Anterior cingulate cortex (tissue), 58 donors: ENCODE measurements around the gene SLC16A13.
"Not testable (repeated sequence)": the region's sequence is repeated elsewhere in the genome, so short reads cannot be mapped to it uniquely, and the experiment has no call there.

Experiments
- DNase-seq, 58 donors: peaks; one replicate each; lab custom pipeline; 2025; lab: John Stamatoyannopoulos, UW

SLC16A13 gene

DNA sequence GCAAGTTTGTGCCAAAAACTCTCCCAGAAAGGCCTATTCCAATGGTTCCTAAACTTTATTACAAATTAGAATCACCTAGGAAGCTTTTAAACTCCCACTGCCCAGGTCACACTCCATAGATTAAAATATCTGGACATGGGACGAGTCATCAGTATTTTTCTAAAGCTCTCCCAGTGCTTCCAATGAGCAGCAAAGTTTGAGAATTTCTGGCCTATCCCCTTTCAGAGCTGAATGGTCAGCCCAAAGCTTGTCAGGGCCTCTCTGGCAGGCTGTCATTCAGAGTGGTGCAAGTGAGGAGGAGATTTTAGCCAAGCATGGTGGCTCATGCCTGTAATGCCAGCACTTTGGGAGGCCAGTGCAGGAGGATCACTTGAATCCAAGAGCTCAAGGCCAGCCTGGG is 10.6 kb upstream of the SLC16A13 start:
- DNase-seq, result no peak

DNA sequence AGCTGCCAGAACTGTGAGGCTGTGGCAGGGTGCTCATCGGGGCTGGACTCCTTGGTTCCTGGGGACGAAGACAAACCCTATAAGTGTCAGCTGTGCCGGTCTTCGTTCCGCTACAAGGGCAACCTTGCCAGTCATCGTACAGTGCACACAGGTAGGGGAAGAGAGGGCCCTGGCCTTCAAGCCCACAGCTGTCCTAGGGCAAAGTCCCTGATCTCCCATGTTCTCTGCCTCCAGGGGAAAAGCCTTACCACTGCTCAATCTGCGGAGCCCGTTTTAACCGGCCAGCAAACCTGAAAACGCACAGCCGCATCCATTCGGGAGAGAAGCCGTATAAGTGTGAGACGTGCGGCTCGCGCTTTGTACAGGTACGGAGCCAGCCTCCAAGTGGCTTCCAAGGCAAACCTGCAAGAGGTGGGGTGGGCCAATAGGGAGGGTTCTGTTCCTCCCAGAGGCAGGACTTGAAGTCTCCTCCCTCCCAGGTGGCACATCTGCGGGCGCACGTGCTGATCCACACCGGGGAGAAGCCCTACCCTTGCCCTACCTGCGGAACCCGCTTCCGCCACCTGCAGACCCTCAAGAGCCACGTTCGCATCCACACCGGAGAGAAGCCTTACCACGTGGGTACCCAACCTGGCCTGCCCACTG is 9.2 kb upstream of the SLC16A13 start:
- no peak for DNase-seq

DNA sequence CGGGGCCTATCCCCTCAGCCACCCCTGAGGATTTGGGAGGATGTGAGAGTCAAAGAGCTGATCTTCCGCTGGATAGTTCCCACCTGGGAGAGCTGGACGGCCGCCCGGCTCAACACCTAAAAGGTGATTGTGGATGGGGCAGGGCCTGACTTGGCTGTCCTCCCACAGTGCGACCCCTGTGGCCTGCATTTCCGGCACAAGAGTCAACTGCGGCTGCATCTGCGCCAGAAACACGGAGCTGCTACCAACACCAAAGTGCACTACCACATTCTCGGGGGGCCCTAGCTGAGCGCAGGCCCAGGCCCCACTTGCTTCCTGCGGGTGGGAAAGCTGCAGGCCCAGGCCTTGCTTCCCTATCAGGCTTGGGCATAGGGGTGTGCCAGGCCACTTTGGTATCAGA is 8.5 kb upstream of the SLC16A13 start:
- DNase-seq, result no peak

DNA sequence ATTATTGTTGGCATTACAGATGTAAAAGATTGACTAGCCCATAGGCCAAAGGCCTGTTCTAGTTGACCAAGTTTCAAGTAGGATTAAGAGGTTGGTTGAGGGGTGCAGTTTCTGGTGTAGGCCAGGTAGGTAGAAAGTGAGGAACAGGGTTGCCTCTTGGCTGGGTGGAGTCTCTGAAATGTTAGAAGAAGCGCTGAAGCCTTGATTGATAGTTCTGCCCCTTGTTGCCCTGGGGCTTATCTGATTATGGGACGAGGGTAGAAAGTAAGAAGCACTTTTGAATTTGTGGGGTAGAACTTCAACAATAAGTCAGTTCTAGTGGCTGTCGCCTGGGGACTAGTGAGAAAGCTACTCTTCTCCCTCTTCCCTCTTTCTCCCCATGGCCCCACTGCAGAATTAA is 6.7 kb upstream of the SLC16A13 start:
- no peak for DNase-seq

DNA sequence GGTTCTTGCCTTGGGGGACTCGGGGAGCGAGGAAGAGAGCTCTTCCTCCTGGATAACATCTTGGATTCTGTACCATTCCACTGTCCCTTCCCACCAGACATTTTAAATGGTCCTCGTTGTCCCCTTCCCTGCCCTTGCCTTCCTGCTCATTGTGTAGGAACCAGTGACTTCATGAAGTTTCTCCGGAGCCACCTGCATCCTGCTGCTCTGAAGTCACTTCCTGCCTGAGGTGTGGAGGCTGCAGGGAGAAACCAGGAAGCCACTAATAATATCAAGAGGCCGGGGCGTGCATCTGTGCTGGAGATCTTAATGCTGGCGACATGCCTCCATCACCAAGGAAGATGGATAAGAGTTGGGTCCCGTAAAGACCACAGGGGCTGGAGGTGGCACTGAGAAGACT is 6.2 kb upstream of the SLC16A13 start:
- no peak for DNase-seq

DNA sequence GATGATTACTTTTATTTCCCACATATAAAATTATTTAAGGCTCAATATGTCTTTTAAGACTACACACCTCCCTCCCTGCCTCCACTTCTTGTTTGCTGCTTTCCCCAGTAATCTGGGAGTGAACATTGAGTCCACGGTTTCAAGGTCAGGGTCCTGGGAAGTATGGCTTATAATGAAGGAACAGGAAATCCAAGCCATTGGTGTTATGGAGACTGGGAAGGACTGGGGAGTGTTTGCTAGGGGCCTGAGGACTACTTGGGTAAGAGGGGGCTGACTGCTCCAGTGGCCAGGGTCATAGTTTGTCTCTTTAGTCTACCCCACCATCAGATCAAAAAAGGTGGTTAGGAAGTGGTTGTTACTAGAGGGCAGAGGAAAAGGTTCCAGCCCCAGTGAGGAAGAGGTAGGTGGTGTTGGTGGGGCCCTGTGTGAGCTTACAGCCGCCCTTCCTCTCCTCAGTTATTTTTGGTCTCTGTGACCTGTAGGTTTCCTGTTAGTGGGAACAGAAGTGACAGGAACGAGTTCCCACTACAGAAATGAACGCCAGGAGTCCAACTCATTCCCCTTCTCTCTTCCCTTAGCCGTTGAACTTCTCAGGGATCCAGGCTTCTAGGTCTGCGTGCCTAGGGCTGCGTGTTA is 742 bp upstream of the SLC16A13 start:
- no peak for DNase-seq

DNA sequence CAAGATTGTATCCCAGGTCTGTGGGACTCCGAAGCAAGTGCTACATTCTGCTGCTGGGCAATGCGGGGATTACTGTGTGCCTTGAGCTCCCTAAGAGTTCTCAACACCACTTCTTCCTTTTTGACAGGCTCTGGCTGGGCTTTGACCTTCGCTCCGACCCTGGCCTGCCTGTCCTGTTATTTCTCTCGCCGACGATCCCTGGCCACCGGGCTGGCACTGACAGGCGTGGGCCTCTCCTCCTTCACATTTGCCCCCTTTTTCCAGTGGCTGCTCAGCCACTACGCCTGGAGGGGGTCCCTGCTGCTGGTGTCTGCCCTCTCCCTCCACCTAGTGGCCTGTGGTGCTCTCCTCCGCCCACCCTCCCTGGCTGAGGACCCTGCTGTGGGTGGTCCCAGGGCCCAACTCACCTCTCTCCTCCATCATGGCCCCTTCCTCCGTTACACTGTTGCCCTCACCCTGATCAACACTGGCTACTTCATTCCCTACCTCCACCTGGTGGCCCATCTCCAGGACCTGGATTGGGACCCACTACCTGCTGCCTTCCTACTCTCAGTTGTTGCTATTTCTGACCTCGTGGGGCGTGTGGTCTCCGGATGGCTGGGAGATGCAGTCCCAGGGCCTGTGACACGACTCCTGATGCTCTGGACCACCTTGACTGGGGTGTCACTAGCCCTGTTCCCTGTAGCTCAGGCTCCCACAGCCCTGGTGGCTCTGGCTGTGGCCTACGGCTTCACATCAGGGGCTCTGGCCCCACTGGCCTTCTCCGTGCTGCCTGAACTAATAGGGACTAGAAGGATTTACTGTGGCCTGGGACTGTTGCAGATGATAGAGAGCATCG is 2.4 kb downstream of the SLC16A13 start:
- DNase-seq, result no peak

DNA sequence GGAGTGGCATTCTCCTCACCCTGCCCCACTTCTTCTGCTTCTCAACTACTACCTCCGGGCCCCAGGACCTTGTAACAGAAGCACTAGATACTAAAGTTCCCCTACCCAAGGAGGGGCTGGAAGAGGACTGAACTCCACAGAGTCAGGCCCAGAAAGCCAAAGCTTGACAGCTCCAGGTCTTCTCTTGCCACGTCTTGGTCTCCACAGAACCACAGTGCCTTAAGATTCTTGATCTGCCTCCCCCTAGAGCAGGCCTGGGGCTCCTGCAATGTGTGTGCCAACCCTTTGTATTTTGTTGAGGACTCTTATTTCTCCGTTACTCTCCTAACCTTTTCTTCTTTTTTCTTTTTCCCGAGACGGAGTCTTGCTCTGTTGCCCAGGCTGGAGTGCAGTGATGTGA is 4.0 kb downstream of the SLC16A13 start:
- no peak for DNase-seq

DNA sequence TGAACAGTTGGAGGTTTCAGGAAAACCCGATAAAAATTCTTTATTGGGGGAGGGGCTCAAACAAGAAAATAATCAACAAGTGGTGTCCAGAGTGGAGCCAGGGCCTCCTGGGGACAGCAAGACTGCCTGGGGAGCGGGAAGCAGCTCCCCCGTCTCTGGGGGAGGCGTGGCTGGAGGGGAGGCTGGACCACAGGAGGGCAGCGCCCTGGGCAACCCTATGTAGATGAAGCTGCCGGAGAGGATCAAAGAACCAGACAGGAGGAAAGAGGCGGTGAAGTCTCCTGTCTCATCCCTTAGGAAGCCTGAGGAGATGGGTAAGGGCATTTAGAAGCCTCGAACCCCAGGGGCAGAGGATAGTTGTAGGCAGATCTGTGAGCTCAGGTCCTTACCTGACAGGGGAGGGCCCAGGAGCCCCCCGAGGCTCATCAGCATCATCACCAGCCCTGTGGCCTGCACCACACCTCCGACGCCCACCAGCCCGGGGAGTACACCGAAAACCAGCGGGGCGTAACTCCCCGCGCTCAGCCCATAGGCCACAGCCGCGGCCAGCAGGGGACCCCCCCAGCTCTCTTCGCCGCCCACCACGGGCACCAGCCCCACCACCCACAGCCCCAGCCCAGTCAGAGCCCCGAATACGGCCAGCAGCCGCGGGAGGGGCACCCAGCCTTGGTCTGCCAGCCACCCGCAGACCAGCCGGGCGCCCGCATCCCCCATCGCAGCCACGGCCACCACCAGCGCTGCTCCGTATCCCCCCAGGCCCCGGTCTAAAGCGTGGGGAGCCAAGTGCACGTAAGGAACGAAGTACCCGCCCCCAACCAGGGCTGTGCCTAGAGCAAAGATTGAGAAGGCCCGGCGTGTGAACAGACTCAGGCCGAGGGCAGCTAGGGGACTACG is 6.0 kb downstream of the SLC16A13 start:
- no peak for DNase-seq

DNA sequence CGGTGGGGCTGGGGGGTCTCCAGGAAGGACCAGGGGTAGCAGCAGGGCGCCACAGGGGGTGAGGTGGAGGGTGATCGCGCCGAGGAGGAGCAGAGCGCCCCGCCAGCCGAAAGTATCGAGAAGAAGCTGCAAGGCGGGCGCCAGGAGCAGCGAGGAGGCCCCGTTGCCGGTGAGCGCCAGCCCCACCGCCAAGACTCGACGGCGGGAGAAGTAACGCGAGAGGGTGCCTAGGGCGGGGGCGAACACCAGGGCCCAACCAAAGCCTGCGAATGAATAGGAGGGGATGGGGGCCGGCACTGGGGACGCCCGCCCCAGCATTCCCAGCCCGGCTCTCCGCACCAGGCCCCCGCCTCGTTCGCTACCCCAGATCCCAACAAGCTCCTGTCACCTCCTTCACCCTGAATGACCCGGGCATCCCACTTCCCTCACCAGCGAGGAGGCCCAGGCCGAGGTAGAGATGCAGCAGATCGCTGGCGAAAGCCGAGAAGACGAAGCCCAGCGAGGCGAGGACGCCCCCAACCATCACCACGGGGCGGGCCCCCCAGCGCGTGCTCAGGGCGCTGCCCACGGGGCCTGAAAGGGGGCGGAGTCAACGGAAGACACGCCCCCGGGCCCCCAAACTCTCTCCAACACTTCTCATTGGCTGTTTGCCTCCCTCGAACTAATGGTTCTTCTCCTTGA is 6.8 kb downstream of the SLC16A13 start:
- peak in 1 of 58 donors; percentile 8 for DNase-seq

DNA sequence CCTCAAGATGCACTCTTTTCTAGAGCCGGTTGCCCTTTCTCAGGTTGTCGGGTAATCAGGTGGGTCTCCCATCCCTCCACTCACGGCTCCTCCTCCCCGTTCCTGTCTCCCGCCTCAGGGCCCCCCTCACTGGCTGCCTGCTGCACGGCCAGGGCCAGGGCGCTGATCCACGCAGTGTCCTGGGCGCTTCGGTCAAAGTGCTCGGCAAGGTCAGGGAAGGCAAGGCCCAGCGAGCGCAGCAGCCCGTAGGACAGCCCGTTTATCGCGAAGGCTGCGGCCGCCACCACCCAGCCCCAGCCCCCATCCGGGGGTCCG is 7.3 kb downstream of the SLC16A13 start:
- DNase-seq, result no peak

DNA sequence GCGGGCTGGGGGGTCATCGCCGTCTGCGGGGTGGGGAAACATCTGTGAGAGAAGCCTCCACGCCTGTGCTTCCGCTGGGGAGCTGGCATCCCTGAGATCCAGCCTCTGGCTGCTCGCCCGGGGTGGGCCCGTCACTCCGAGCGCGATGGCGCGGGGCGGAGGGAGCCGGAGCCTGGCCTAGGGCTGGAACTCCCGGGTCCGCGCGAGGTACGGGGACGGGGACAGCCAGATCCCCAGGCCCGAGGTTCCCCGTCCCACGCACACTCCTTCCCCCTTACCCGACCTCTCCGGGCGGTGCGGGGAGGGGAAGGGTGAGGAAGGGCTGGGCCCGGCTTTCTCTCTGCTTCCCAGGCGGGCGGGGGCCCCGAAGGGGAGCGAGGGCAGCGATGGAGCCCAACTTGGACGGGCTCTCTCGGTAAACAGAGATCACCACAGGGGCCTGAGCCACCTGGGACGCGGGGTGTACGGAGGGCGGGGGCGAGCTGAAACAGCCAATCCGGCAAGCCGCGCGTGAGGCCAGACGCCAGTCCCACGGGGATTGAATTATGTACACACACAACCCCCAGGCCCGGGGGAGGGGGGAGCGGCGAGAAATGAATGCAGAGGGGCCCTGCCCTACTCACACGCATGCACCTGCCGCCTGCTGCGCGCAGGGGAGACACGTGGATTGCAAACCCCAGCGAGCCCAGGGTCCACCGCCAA is 7.8 kb downstream of the SLC16A13 start, which contains the start of gene SLC16A11:
Gene SLC16A11, minus strand, starts transcription at position 596 of the 702 bp plus-strand sequence. Its CDS starts 579 bp downstream, at position 17.
- DNase-seq, result peak in 4 of 58 donors; percentile 16 to 47 (median 30)

DNA sequence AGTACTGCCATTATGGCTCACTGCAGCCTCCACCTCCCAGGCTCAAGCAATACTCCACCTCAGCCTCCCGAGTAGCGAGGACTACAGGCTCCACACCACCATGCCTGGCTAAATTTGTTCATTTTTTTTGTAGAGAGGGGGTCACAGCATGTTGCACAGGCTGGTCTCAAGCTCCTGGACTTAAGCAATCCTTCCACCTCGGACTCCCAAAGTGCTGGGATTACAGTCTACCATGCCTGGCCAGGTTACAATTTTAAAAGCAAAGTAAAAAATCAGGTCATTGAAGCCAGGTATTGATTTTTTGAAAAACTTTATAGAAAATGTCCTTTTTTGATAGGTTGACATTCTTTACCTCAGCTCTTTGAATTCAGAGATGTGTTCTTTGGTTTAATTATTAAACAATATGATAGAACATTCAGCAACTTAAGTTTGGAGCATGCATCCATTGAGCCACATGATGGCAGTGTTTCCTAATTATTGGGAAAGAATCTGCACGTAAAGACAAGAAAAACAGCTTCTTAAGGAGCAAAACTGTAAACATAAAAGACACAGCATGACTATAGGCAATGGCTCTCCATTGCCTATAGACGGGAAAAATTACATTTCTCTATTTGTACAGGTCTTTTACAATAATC is 9.8 kb downstream of the SLC16A13 start:
- peak in 5 of 58 donors; percentile 5 to 55 (median 17) for DNase-seq

DNA sequence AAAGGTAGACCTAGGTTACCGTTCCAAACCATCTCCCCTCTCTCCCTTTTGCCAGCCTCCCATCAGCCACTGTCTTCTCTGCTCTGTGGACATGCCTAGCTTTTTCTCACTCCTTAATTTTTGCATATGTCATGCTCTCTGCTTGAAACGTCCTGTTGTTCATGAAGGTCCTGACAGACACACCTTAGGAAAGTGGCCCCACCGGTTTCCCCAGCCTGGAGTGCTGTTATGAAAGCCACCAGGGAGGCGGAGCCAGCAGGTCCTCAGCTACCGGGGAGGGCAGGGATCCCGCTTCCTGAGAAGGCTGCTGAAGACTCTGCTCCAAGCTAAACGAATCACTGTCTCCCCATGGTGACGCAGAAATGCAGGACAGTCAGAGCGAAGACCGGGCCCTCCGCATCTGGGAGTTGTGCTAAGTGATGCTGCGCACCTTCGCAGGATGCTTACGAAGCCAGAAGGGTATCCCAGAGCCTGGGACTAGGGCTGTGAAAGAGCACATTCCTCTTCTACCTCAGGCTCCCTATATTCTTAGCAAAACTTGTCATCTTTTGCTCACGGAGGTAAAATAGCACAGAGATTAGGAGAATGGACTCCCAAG is 10.4 kb downstream of the SLC16A13 start:
- DNase-seq, result peak in 30 of 58 donors; percentile 10 to 65 (median 27)

DNA sequence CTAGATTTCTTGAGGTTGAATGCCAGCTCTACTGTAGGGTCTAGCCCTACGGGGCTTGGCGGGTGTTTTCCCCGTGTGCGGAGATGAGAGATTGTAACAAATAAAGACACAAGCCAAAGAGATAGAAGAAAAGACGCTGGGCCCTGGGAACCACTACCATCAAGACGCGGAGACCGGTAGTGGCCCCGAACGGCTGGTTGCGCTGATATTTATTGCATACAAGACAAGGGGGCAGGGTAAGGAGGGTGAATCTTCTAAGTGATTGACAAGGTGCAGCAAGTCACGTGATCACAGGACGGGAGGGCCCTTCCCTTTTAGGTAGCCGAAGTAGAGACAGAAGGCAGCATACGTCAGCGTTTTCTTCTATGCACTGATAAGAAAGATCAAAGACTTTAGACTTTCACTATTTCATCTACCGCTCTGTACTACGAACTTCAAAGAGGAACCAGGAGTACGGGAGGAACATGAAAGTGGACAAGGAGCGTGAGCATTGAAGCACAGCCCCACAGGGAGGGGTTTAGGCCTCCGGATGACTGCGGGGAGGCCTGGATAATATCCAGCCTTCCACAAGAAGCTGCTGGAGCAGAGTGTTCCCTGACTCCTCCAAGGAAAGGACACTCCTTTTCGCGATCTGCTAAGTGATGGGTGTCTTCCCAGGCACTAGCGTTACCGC is 11.0 kb downstream of the SLC16A13 start:
- peak in 3 of 58 donors; percentile 10 to 24 (median 20) for DNase-seq

DNA sequence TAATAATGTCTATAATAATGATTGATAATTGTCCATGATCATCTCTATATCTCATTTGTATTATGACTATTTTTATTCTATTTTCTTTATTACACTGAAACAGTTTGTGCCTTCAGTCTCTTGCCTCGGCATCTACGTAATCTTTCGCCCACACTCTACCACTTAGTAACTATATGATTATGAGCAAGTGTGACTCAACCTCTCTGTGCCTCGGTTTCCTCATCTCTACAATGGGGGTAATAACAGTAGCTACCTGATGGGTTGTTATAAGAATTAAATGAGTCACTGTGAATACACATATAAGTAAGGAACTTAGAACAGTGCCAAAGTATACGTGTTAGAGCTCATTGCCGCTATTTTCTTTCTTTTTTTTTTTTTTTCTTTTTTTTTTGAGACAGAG is 11.8 kb downstream of the SLC16A13 start:
- no peak for DNase-seq

DNA sequence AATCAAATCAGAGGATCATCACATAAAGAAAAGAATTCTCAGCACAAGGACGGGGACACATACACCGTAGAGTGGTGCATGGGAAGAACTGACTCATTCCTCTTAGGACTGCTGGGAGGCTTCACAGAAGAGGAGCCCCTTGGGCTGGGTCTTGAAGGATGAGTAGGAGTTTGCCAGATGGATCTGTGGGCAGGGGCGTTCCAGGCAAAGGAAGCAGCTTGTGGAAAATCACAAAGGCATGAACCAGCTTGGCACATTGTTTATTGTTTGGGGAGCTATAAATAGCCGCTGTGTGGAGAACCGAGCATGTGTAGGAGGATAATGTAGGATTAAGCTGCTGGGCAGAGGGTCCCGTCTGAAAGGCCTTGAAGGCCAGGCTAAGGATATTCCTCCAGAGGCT is 13.2 kb downstream of the SLC16A13 start:
- no peak for DNase-seq

DNA sequence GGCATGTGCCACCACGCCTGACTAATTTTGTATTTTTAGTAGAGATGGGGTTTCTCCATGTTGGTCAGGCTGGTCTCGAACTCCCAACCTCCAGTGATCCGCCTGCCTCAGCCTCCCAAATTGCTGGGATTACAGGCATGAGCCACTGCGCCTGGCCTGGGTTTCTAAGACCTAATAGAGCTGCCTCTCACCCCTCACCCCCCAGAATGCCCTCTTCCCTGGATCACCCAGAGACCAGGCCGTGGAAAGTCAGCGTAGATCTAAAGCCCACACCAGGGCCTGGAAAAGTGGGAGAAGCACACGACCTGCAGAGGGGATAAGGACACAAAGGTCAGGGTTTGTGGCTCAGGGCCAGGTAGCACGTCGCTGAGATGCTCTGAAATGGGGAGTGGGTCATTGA is 14.8 kb downstream of the SLC16A13 start:
- not testable (repeated sequence) for DNase-seq
